IPS-20b (cell line): ENCODE results near the gene BCL2.

Experiments
- H3K27ac ChIP-seq: one replicate; pipeline ENCODE4 v1.5.1; 2013; ENCODE audit warnings: low read length
- H3K27me3 ChIP-seq: 2 replicates; pipeline ENCODE4 v1.6.1; 2013; ENCODE audit warnings: mild to moderate bottlenecking, low read length, inconsistent platforms; ENCODE audit not compliant: insufficient read depth
- H3K36me3 ChIP-seq: 2 replicates; pipeline ENCODE4 v1.6.1; 2013; ENCODE audit warnings: low read depth, mild to moderate bottlenecking, inconsistent platforms, low read length, moderate library complexity; ENCODE audit not compliant: insufficient read depth
- H3K4me1 ChIP-seq: 2 replicates; pipeline ENCODE4 v1.6.1; 2013; ENCODE audit warnings: mild to moderate bottlenecking, control low read depth, inconsistent platforms, low read length, moderate library complexity; ENCODE audit not compliant: insufficient read depth
- H3K4me3 ChIP-seq: 2 replicates; pipeline ENCODE4 v1.5.1; 2013; ENCODE audit warnings: mild to moderate bottlenecking, low read length, inconsistent platforms
- H3K9ac ChIP-seq: 2 replicates; pipeline ENCODE4 v1.6.1; 2013; ENCODE audit warnings: low read depth, mild to moderate bottlenecking, inconsistent platforms, low read length, moderate library complexity
- H3K9me3 ChIP-seq: 2 replicates; pipeline ENCODE4 v1.6.1; 2013; ENCODE audit warnings: mild to moderate bottlenecking, low read depth, low read length, inconsistent platforms; ENCODE audit not compliant: insufficient read depth

The BCL2 gene

DNA sequence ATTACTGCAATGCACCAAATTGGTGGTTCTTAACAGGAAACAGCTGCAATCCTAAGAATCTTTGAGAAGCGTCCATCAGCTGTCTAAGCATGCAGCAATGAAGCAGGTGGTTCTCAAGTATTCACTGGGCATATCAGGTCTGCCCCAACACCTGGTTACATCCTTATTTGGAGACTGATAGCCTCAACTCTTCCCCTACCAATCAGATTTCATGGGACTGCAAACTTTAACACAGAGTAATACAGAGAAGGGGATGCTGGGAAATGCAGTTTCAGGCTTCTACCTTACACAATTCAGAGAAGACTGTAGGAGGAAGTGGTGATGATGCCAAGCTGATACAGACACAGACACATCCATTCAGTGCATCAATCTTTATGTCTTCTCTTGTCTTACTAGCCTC lies 240.5 kb downstream of the BCL2 start:
- H3K4me1 ChIP-seq: no peaks in the 10 kb centered on the region
- no peaks in the 10 kb centered on the region for H3K27me3 ChIP-seq
- H3K4me3 ChIP-seq: no peak overlapping the region
- H3K36me3 ChIP-seq: no peaks in the 10 kb centered on the region
- H3K9ac ChIP-seq: no peak overlapping the region
- no peaks in the 10 kb centered on the region for H3K9me3 ChIP-seq
- no peak overlapping the region for H3K27ac ChIP-seq

DNA sequence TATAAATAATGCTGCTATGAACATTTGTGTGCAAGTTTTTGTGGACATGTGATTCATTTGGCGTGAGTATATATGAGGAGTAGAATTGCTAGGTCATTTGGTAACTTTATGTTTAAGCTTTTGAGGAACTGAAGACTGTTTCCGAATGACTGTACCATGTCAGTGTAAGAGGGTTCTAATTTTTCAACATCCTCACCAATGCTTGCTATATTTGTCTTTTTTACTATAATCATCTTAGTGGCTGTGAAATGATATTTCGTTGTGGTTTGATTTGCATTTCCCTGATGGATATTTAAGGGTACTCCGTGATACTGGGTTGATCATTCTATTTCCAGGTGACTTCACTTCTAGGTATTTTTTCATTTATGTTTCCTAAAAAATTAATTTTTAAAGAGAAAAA lies 241.1 kb downstream of the BCL2 start:
- Histone ChIP-seq H3K9ac (no peak overlapping the region), H3K36me3 (no peaks in the 10 kb centered on the region), H3K4me1 (no peaks in the 10 kb centered on the region), H3K9me3 (no peaks in the 10 kb centered on the region), H3K4me3 (no peak overlapping the region), H3K27ac (no peak overlapping the region), H3K27me3 (no peaks in the 10 kb centered on the region)

DNA sequence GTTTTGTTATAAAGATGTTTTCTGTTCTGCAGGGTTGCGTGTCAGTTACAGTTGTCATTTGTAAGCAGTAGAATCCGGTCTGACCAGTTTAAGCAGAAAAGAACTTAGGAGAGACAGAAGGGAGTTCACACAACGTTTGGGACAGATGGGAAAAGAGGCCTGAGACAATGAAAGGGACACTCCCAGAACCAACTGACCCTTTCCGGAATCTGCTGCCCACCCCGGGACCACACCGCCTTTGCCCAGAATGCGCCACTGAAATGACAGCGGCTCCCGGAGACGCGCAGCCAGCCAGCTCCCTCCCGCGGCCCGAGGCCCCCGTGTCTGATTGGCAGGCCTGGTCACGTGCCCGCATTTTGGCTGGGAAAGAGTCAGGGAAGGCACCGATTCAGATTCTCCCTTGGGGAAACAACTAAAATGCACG lies 244.6 kb downstream of the BCL2 start:
- Histone ChIP-seq H3K36me3 (no peaks in the 10 kb centered on the region), H3K27me3 (no peaks in the 10 kb centered on the region), H3K4me3 (peak overlapping the region; percentile 84), H3K4me1 (no peaks in the 10 kb centered on the region), H3K27ac (no peak overlapping the region), H3K9ac (peak overlapping the region; percentile 63; the same call in 1 of the 2 replicates), H3K9me3 (no peaks in the 10 kb centered on the region)

DNA sequence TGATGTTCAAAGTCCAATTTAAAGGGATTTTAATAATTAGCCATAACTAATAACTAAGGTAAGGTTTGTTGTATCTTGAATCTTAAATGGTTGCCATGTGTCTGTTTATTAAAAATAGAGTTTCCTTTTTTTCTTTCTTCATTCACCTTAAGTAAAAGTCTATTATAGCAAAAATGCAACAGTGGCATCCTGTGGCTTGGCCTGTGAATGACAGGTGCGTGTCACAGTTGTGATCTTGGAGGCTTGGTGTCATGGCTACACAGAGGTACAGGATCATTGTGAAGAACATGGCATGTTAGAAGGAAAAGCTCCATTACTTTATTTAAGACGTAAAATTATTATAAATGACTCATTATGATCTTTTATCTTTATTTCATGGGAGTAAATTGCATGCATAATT lies 246.1 kb downstream of the BCL2 start:
- Histone ChIP-seq H3K4me1 (no peaks in the 10 kb centered on the region), H3K27ac (no peak overlapping the region), H3K9me3 (no peaks in the 10 kb centered on the region), H3K27me3 (no peaks in the 10 kb centered on the region), H3K9ac (no peak overlapping the region), H3K36me3 (no peaks in the 10 kb centered on the region), H3K4me3 (no peak overlapping the region)
